SW 1271 (cell line): ENCODE data around the gene RNASEH2A.
A peak's percentile ranks its signal among the peaks of the same experiment; 100 is the strongest.
"Not testable (repeated sequence)": the region's sequence is repeated elsewhere in the genome, so short reads cannot be mapped to it uniquely, and the experiment has no call there.

Source experiments
- DNase-seq, 2 experiments: peaks; one replicate each; lab custom pipeline; 2025; lab: John Stamatoyannopoulos, UW

The RNASEH2A gene

GRCh38 chr19:12793290-12794195 lies 12.8 kb upstream of the RNASEH2A start:
- DNase-seq = peak; percentile 77 to 86

GRCh38 chr19:12794196-12794941 lies 12.0 kb upstream of the RNASEH2A start:
- DNase-seq = no peak

DNA sequence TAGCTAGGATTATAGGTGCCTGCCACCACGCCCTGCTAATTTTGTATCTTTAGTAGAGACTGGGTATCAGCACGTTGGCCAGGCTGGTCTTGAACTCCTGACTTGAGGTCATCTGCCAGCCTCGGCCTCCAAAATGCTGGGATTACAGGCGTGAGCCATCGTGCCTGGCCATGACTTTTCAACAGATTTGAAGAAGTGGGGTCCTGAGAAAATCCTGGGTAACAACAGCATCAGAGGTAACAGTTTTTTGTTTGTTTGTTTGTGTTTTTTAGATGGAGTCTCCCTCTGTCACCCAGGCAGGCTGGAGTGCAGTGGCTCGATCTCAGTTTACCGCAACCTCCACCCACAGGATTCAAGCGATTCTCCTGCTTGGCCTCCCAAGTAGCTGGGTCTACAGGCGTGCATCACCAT lies 11.4 kb upstream of the RNASEH2A start:
- no peak for DNase-seq

DNA sequence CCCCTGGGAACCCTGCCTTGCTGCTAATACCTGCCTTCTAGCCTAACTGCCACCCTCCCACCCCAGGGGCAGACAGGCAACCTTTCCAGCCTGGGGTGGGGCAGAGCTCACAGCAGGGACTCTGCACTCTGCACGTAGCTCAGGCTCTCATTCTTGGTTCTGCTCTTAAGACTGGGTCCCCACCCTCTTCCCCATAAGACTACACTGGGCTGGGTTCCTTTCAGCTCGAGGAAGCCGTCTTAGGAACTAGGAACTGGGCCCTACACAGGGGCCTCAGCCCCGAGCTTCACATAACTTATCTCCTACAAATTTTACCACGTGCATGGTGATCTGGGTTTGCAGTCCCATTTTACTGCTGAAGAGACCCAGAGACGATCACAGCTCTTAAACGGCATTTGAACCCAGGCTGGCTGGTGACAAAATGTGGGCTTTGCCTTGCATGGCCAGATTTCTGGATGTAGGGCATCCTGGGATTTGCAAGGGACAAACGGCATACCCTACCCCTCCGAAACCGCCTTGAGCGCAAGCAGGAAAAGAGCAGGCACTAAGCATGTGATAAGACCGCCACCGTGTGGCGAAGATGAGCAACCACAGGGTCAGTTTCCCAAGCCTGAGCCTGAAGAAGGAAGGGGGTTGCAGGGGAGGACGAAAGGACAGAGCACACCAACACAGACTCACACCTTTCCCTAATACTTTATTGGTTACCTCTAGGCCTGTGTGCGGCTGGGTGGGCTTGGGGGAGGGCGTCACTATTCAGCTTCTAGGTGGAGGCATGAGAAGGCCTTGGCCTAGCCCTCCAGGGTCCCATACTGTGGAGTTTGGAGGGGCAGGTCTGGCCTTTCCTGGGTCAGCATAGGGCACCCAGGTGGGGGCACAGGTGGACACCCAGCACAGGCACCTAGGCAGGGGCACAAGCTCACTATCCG lies 10.0 kb upstream of the RNASEH2A start:
- DNase-seq = peak; percentile 33 to 75

DNA sequence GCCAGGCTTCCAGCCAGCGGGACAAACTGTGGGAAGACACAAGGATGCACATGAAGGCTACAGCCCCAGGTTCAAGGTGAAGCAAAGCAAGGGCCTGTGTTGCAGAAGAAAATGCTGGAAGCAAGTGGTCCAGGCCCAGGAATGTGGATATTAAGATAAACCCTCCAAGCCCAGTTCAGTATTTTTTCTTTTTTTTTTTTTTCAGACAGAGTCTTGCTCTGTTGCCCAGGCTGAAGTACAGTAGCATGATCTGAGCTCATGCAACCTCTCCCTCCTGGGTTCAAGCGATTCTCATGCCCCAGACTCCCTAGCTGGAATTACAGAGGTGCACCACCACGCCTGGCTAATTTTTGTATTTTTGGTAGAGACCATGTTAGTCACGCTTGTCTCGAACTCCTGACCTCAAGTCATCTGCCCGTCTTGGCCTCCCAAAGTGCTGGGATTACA lies 9.2 kb upstream of the RNASEH2A start:
- no peak for DNase-seq

DNA sequence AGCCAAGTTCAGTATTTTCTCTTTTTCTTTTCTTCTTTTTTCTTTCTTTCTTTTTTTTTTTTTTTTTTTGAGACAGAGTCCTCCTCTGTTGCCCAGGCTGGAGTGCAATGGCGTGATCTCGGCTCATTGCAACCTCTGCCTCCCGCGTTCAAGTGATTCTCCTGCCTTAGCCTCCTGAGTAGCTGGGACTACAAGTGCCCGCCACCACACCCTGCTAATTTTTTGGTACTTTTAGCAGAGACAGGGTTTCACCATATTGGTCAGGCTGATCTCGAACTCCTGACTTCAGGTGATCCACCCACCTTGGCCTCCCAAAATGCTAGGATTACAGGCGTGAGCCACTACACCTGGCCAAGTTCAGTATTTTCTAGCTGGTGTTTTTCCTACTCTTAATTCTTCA lies 8.8 kb upstream of the RNASEH2A start:
- DNase-seq = not testable (repeated sequence)

DNA sequence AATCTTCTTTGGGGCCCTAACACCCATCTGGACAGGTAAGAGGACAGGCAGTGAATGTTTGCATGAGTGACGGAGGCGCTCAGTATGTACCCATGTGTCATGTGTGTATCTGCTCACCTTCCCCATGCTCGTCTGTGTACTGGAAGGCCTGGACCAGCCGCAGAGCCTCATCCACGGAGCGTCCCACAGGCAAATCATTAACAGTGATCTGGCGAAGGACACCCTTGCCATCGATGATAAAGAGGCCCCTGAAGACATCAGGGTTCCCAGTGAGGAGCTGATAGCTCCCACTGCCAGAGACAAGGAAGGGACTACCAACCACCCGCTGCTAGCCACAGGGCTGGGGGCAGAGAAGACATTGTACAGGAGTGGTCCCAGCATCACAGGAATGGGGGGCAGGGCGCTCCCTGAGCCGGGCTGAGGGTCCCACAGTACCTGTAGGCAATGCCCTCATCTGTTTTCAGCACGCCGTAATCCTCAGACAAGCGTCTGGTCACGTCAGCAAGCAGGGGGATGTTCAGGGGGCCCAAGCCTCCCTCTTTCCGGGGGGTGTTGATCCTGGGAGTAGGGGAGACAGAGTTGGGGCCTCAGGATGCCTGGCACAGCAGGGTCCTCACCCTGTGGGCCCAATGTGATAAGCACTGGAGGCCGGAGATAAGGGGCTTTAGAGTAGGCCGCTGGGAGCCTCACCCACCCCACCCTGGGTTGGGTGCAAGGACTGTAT lies 6.5 kb upstream of the RNASEH2A start:
- DNase-seq = no peak

GRCh38 chr19:12800466-12800770 lies 6.0 kb upstream of the RNASEH2A start:
- DNase-seq = no peak

GRCh38 chr19:12800923-12801465 lies 5.4 kb upstream of the RNASEH2A start:
- DNase-seq = no peak

DNA sequence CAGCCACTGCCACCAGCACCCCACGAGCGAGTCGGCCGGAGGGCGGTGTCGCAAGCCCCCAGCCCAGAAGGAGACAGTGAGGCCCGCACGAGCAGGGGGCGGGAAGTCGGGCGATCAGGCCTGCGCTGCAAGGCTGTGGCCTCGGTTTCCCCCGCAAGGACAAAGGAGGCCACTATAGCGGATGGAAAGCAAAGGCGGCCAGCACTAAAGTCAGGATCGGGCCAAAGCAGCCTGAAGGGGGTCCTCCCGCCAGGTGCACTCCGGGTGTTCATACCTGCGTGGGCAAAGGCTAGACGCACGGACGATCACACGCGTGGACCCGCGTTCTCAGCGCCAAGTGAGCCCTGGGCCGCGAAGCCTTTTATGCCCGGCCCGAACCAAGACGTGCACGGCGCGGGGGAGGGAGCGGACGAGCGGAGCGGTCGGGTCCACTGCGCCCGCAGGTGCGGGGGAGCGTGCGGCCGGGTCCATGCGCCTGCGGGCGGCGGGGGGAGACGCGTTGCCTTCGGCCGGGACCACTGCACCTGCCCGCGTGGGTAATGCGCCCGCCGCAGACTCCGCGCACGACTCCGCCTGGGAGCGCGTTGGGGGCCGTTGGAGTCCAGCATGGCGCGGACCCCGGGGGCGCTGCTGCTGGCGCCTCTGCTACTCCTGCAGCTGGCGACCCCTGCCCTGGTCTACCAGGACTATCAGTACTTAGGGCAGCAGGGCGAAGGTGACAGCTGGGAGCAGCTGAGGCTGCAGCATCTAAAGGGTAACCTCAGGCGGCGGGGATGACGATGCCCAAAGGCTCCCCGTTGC lies 4.7 kb upstream of the RNASEH2A start, which contains the start of the genes PRDX2 and THSD8:
TSS of gene PRDX2 (minus strand) at position 335 of the 801 bp plus-strand sequence. CDS start 539 bp downstream, outside the sequence.
TSS of gene THSD8 (plus strand) at position 604 of the 801 bp plus-strand sequence. CDS start at position 607, 3 bp downstream.
- DNase-seq = no peak

GRCh38 chr19:12802267-12803106 lies 3.9 kb upstream of the RNASEH2A start:
- DNase-seq = no peak

- DNase-seq = no peak
Measured at GRCh38 chr19:12804051-12804450, 2.3 kb upstream of the RNASEH2A start.

- no peak for DNase-seq
Measured at GRCh38 chr19:12815088-12815487, 8.7 kb downstream of the RNASEH2A start.

GRCh38 chr19:12817188-12817587 lies 10.8 kb downstream of the RNASEH2A start:
- DNase-seq = not testable (repeated sequence)

DNA sequence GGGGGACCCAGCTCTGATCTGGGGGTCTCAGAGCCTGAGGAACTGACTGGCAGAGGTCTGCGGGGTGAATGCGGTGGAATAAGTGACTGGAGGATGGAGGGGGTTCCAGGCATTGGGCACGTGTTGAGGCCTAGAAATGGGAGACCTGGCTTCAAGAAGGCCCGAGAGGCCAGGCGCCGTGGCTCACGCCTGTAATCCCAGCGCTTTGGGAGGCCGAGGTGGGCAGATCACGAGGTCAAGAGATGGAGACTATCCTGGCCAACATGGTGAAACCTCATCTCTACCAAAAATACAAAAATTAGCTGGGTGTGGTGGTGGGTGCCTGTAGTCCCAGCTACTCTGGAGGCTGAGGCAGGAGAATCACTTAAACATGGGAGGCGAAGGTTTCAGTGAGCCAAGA lies 11.4 kb downstream of the RNASEH2A start:
- not testable (repeated sequence) for DNase-seq

GRCh38 chr19:12821761-12822160 lies 15.4 kb downstream of the RNASEH2A start:
- no peak for DNase-seq

GRCh38 chr19:12825254-12826131 lies 19.1 kb downstream of the RNASEH2A start:
- DNase-seq = no peak

DNA sequence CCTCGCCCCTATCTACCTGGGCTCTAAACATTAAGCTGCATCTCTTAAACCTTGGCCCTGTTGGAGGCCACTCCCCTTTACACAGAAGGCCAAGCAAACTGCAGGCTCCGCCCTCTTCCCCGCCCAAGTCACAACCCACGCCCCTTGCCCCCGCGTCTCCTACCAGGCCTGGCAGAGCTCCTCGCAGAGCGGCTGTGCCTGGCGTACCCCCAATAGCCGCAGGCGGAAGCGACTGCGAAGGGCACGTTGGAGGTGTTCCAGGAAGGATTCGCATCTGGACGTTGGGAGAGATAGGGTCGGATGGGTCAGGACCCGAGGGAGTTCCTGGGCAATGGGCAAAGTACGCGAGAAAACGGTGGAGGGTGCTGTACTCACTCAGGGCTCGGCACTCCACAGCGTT lies 22.1 kb downstream of the RNASEH2A start:
- DNase-seq = no peak
